Neural progenitor cell (in vitro differentiated cells): ENCODE measurements around the gene TYRP1.

Experiments used
- CTCF ChIP-seq: fragments of 200-600 bp; sonication (generic); IDR thresholded peaks from 2 replicates; pipeline ENCODE4 v1.5.1; 2017; ENCODE audit warnings: antibody characterized with exemption, mild to moderate bottlenecking
- EZH2 ChIP-seq: fragments of 200-600 bp; sonication (generic); IDR thresholded peaks from 2 replicates; pipeline ENCODE4 v1.6.1; 2017; ENCODE audit warnings: antibody characterized with exemption, mild to moderate bottlenecking, moderate library complexity
- EZH2phosphoT487 ChIP-seq: fragments of 200-600 bp; sonication (generic); IDR thresholded peaks from 2 replicates; pipeline ENCODE4 v1.6.1; 2017; ENCODE audit warnings: antibody characterized with exemption

GRCh38 chr9:12657233-12657632 is 36.0 kb upstream of the TYRP1 start:
- no peak for TF ChIP-seq CTCF
- no peak for TF ChIP-seq EZH2
- no peak for TF ChIP-seq EZH2phosphoT487
